Neural progenitor cell (in vitro differentiated cells): ENCODE results near the gene ADAM10. TPM values are rescaled to one million over a fixed set of nuclear protein-coding genes. Genes with fewer than 3 reads are reported as not detected.

ENCODE experiments used
- DNase-seq: peaks from one replicate; pipeline ENCODE4 v3.0.0-alpha.2; 2016; ENCODE audit warnings: low spot score
- H2AFZ ChIP-seq: fragments of 200-600 bp; sonication (generic); replicated peaks from 2 replicates; pipeline ENCODE4 v1.6.1; 2016; ENCODE audit warnings: antibody characterized with exemption
- H3F3A ChIP-seq: fragments of 200-600 bp; sonication (generic); 2 replicates; pipeline ENCODE4 v1.6.1; 2016; ENCODE audit warnings: antibody characterized with exemption, low read depth
- H3K27ac ChIP-seq: fragments of 200-600 bp; sonication (generic); 2 replicates; pipeline ENCODE4 v1.5.1; 2016; ENCODE audit warnings: mild to moderate bottlenecking
- H3K27me3 ChIP-seq: fragments of 200-600 bp; sonication (generic); 2 replicates; pipeline ENCODE4 v1.6.1; 2016; ENCODE audit warnings: mild to moderate bottlenecking, moderate library complexity
- H3K36me3 ChIP-seq: fragments of 200-600 bp; sonication (generic); 2 replicates; pipeline ENCODE4 v1.5.1; 2016
- H3K4me1 ChIP-seq: fragments of 200-600 bp; sonication (generic); 2 replicates; pipeline ENCODE4 v1.6.1; 2016; ENCODE audit warnings: mixed run types
- H3K4me2 ChIP-seq: fragments of 200-600 bp; sonication (generic); 2 replicates; pipeline ENCODE4 v1.6.1; 2016
- H3K4me3 ChIP-seq: fragments of 200-600 bp; sonication (generic); 2 replicates; pipeline ENCODE4 v1.5.1; 2016
- H3K79me2 ChIP-seq: fragments of 200-600 bp; sonication (generic); 2 replicates; pipeline ENCODE4 v1.6.1; 2016; ENCODE audit warnings: low read depth
- H3K9ac ChIP-seq: fragments of 200-600 bp; sonication (generic); 2 replicates; pipeline ENCODE4 v1.6.1; 2016
- H3K9me3 ChIP-seq: fragments of 200-600 bp; sonication (generic); 2 replicates; pipeline ENCODE4 v1.5.1; 2016; ENCODE audit warnings: low read depth
- H4K20me1 ChIP-seq: fragments of 200-600 bp; sonication (generic); 2 replicates; pipeline ENCODE4 v1.6.1; 2016; ENCODE audit warnings: low read depth
- H3K27ac Mint-ChIP-seq: 3 replicates; pipeline ENCODE4 v1.8.0; 2021; ENCODE audit warnings: mixed read lengths
- H3K27me3 Mint-ChIP-seq: 2 replicates; pipeline ENCODE4 v1.8.0; 2022; ENCODE audit warnings: low read depth, mild to moderate bottlenecking, inconsistent platforms, moderate library complexity, mixed read lengths; ENCODE audit not compliant: insufficient read depth
- H3K36me3 Mint-ChIP-seq: 3 replicates; pipeline ENCODE4 v1.8.0; 2021; ENCODE audit warnings: mixed read lengths
- H3K4me1 Mint-ChIP-seq: 3 replicates; pipeline ENCODE4 v1.8.0; 2021; ENCODE audit warnings: mixed read lengths
- H3K4me3 Mint-ChIP-seq: 3 replicates; pipeline ENCODE4 v1.8.0; 2021; ENCODE audit warnings: mild to moderate bottlenecking, moderate library complexity, mixed read lengths
- H3K9me3 Mint-ChIP-seq: 3 replicates; pipeline ENCODE4 v1.8.0; 2020; ENCODE audit warnings: mixed read lengths
- EZH2 ChIP-seq: fragments of 200-600 bp; sonication (generic); IDR thresholded peaks from 2 replicates; pipeline ENCODE4 v1.6.1; 2017; ENCODE audit warnings: antibody characterized with exemption, mild to moderate bottlenecking, moderate library complexity
- EZH2phosphoT487 ChIP-seq: fragments of 200-600 bp; sonication (generic); IDR thresholded peaks from 2 replicates; pipeline ENCODE4 v1.6.1; 2017; ENCODE audit warnings: antibody characterized with exemption
- total RNA-seq: library from RNA; depleted of rRNA; stranded (reverse); fragments of >200 nt; gene quantifications from 2 replicates; pipeline ENCODE4 v1.2.3, GENCODE V29; 2015; ENCODE audit warnings: low replicate concordance
- TF ChIP-seq, protein P1 (sequence below): fragments of 200-600 bp; sonication (generic); IDR thresholded peaks from 2 replicates; pipeline ENCODE4 v1.5.1; 2017; ENCODE audit warnings: antibody characterized with exemption, mild to moderate bottlenecking

Gene ADAM10
- total RNA-seq, 1 donor from 2014 or later = 153 TPM

DNA sequence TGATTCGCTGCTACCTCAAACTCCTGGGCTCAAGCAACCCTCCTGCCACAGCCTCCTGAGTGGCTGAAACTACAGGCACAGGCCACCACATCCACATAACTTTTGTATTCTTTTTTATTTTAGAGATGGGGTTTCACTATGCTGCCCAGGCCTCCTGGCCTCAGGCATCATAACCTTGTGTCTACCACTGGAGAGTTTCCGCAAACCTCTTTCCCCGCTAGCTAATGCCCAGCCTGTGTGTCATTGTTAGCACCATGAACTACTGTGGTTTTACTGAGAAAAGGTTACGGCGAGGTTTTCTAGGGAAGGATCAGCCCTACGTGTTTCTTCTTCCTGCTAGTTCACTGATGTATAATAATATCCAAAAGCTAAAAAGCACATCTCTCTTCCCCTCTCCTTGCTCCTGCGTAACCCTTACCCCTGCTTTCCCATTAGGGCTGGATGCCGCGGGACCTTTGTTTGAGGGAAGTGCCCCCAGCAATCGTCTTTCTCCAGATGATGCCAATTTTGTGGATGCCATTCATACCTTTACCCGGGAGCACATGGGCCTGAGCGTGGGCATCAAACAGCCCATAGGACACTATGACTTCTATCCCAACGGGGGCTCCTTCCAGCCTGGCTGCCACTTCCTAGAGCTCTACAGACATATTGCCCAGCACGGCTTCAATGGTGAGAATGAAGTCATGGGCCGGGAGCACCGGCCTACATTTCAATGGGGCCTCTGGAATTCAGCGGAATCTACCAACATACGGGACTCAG lies 204.0 kb downstream of the ADAM10 start:
- Histone ChIP-seq H3K4me1 (no peaks in the 10 kb centered on the region), H3K36me3 (no peaks in the 10 kb centered on the region), H3K4me3 (no peak overlapping the region), H2AFZ (no peak overlapping the region), H3K9ac (no peak overlapping the region), H3K27me3 (no peaks in the 10 kb centered on the region), H3K27ac (no peak overlapping the region), H3K9me3 (no peaks in the 10 kb centered on the region), H3K79me2 (no peaks in the 10 kb centered on the region), H3K4me2 (no peak overlapping the region), H4K20me1 (no peaks in the 10 kb centered on the region), H3F3A (no peaks in the 10 kb centered on the region)
- no peak overlapping the region for H3K27ac Mint-ChIP-seq
- no peaks in the 10 kb centered on the region for H3K4me1 Mint-ChIP-seq
- no peak for DNase-seq
- peaks cover 4% of the 10 kb centered on the region for H3K27me3 Mint-ChIP-seq
- TF ChIP-seq, protein P1, sequence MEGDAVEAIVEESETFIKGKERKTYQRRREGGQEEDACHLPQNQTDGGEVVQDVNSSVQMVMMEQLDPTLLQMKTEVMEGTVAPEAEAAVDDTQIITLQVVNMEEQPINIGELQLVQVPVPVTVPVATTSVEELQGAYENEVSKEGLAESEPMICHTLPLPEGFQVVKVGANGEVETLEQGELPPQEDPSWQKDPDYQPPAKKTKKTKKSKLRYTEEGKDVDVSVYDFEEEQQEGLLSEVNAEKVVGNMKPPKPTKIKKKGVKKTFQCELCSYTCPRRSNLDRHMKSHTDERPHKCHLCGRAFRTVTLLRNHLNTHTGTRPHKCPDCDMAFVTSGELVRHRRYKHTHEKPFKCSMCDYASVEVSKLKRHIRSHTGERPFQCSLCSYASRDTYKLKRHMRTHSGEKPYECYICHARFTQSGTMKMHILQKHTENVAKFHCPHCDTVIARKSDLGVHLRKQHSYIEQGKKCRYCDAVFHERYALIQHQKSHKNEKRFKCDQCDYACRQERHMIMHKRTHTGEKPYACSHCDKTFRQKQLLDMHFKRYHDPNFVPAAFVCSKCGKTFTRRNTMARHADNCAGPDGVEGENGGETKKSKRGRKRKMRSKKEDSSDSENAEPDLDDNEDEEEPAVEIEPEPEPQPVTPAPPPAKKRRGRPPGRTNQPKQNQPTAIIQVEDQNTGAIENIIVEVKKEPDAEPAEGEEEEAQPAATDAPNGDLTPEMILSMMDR = no peak
- TF ChIP-seq EZH2 (no peak), EZH2phosphoT487 (no peak)
- no peaks in the 10 kb centered on the region for H3K36me3 Mint-ChIP-seq
- H3K9me3 Mint-ChIP-seq = no peaks in the 10 kb centered on the region
- no peak overlapping the region for H3K4me3 Mint-ChIP-seq

DNA sequence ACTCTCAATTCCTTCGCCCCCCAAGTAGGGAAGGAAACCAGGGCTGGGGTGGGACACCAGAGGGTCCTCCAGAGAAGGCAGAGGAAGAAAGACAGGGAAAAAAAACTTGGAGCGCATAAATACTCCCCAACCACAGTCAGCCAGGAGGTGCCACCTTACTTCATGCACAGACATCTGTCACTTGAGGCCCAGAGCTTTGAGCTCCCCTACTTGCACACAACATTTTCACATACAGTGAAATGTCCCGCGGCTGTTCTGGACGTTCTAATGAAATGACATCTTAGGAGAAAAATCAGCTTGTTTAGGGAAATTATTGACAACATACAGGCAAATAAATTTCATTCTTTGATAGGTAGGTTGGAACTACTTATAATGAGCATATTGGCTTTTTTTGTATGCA lies 204.8 kb downstream of the ADAM10 start:
- no peaks in the 10 kb centered on the region for H3K36me3 Mint-ChIP-seq
- no peak overlapping the region for H3K4me3 Mint-ChIP-seq
- TF ChIP-seq EZH2 (no peak), EZH2phosphoT487 (no peak)
- TF ChIP-seq, protein P1 = no peak
- Histone ChIP-seq H3K4me2 (no peak overlapping the region), H3K27me3 (no peaks in the 10 kb centered on the region), H3K27ac (no peak overlapping the region), H3K4me3 (no peak overlapping the region), H4K20me1 (no peaks in the 10 kb centered on the region), H3K4me1 (no peaks in the 10 kb centered on the region), H3K36me3 (no peaks in the 10 kb centered on the region), H3F3A (no peaks in the 10 kb centered on the region), H2AFZ (no peak overlapping the region), H3K79me2 (no peaks in the 10 kb centered on the region), H3K9ac (no peak overlapping the region), H3K9me3 (no peaks in the 10 kb centered on the region)
- peaks cover 4% of the 10 kb centered on the region for H3K27me3 Mint-ChIP-seq
- DNase-seq = no peak
- H3K9me3 Mint-ChIP-seq = no peaks in the 10 kb centered on the region
- no peak overlapping the region for H3K27ac Mint-ChIP-seq
- H3K4me1 Mint-ChIP-seq = no peaks in the 10 kb centered on the region

DNA sequence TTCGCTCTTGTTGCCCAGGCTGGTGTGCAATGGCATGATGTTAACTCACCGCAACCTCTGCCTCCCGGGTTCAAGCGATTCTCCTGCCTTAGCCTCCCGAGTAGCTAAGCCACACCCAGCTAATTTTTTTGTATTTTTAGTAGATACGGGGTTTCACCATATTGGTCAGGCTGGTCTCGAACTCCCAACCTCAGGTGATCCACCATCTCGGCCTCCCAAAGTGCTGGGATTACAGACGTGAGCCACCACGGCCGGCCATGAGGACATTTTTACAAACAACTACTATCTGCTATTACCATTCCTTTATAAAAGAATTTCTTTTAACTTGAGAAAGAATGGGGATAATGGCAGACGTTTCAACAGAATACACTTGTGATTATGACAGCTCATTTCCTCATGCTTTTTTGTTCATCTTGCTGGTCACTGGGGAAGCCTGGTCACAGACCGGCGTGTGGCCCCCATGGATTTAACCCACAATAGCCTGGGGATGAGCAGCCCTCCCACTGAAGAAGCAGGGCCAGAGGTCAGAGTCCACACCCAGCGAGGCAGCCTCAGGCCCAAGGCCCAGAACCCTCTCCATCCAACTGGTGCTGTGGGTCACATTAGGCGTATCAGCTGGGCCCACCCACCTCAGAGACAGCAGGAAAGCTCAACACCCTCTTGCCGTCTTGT lies 205.7 kb downstream of the ADAM10 start:
- no peaks in the 10 kb centered on the region for H3K36me3 Mint-ChIP-seq
- TF ChIP-seq EZH2 (no peak), EZH2phosphoT487 (no peak)
- TF ChIP-seq, protein P1 = no peak

More for the DNA sequence above, 205.7 kb downstream of the ADAM10 start:
- H3K9ac ChIP-seq = no peak overlapping the region
- no peak overlapping the region for H3K4me2 ChIP-seq
- no peaks in the 10 kb centered on the region for H3K36me3 ChIP-seq
- no peak overlapping the region for H3K27ac Mint-ChIP-seq
- H3K27me3 ChIP-seq = no peaks in the 10 kb centered on the region
- DNase-seq = no peak
- no peak overlapping the region for H3K4me3 Mint-ChIP-seq
- no peaks in the 10 kb centered on the region for H3K9me3 ChIP-seq
- no peak overlapping the region for H2AFZ ChIP-seq
- no peak overlapping the region for H3K27ac ChIP-seq
- no peaks in the 10 kb centered on the region for H3K4me1 ChIP-seq
- no peak overlapping the region for H3K4me3 ChIP-seq
- H3K27me3 Mint-ChIP-seq = peaks cover 2% of the 10 kb centered on the region
- H3K4me1 Mint-ChIP-seq = no peaks in the 10 kb centered on the region
- H3K79me2 ChIP-seq = no peaks in the 10 kb centered on the region
- no peaks in the 10 kb centered on the region for H3F3A ChIP-seq
- H4K20me1 ChIP-seq = no peaks in the 10 kb centered on the region
- no peaks in the 10 kb centered on the region for H3K9me3 Mint-ChIP-seq
